Measurements from ENCODE around the gene NELL2.

NELL2 gene

GRCh38 chr12:44618946-44619345, 257.2 kb downstream of the NELL2 start (continued):
- no peak for TF ChIP-seq TOX (CRISPR knock-in tag; IDR thresholded peaks at IDR 0.05; ENCODE audit: borderline replicate concordance)
- TF ChIP-seq ZNF70 (CRISPR knock-in tag; IDR thresholded peaks at IDR 0.05), result no peak
- no peak for TF ChIP-seq ZFP3 (CRISPR knock-in tag; IDR thresholded peaks at IDR 0.05)
- TF ChIP-seq PPARA (CRISPR knock-in tag; IDR thresholded peaks at IDR 0.05; ENCODE audit: borderline replicate concordance), result no peak
- TF ChIP-seq BACH2 (CRISPR knock-in tag; IDR thresholded peaks at IDR 0.05; ENCODE audit: borderline replicate concordance), result no peak

DNA sequence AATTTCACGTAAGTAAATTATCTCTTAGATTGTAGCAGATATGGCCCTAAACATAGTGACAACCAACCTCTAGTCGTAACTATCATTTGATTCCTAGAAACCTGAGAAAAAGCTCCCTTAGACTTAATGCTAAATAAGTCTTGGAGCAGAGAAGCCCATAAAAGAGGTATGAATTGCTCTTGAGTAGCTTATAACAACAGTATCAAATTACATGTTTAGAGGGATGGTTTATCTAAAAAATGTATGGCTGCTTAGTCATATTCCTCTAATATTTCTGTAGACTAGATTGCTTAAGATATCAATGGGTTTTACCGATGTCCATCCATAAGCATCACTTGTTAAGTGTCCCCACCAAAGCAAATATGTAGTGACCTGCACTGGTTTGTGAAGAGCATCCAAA, 259.7 kb downstream of the NELL2 start:
- ATAC-seq, result no peak
- no peak for TF ChIP-seq ESRRG (CRISPR knock-in tag; IDR thresholded peaks at IDR 0.05)
- TF ChIP-seq POU6F1 (CRISPR knock-in tag; IDR thresholded peaks at IDR 0.05; ENCODE audit: borderline replicate concordance, low read depth), result no peak
- TF ChIP-seq ZNF70 (CRISPR knock-in tag; IDR thresholded peaks at IDR 0.05), result no peak
- TF ChIP-seq RARB (CRISPR knock-in tag; IDR thresholded peaks at IDR 0.05), result no peak
- TF ChIP-seq ISL1 (CRISPR knock-in tag; IDR thresholded peaks at IDR 0.05), result no peak
- no peak for TF ChIP-seq CSDC2 (CRISPR knock-in tag; IDR thresholded peaks at IDR 0.05)
- TF ChIP-seq SNAI2 (CRISPR knock-in tag; IDR thresholded peaks at IDR 0.05), result no peak
- no peak for TF ChIP-seq ZNF565 (CRISPR knock-in tag; conservative IDR thresholded peaks at IDR 0.05; ENCODE audit: low read depth)
- TF ChIP-seq, protein P1, sequence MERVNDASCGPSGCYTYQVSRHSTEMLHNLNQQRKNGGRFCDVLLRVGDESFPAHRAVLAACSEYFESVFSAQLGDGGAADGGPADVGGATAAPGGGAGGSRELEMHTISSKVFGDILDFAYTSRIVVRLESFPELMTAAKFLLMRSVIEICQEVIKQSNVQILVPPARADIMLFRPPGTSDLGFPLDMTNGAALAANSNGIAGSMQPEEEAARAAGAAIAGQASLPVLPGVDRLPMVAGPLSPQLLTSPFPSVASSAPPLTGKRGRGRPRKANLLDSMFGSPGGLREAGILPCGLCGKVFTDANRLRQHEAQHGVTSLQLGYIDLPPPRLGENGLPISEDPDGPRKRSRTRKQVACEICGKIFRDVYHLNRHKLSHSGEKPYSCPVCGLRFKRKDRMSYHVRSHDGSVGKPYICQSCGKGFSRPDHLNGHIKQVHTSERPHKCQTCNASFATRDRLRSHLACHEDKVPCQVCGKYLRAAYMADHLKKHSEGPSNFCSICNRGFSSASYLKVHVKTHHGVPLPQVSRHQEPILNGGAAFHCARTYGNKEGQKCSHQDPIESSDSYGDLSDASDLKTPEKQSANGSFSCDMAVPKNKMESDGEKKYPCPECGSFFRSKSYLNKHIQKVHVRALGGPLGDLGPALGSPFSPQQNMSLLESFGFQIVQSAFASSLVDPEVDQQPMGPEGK (CRISPR knock-in tag; IDR thresholded peaks at IDR 0.05; ENCODE audit: borderline replicate concordance), result no peak
- no peak for TF ChIP-seq BACH2 (CRISPR knock-in tag; IDR thresholded peaks at IDR 0.05; ENCODE audit: borderline replicate concordance)
- TF ChIP-seq CSRNP3 (CRISPR knock-in tag; IDR thresholded peaks at IDR 0.05), result no peak
- TF ChIP-seq PPARA (CRISPR knock-in tag; IDR thresholded peaks at IDR 0.05; ENCODE audit: borderline replicate concordance), result no peak

GRCh38 chr12:44611538-44611937, 264.6 kb downstream of the NELL2 start:
- no peak for TF ChIP-seq BACH2 (CRISPR knock-in tag; IDR thresholded peaks at IDR 0.05; ENCODE audit: borderline replicate concordance)
- no peak for TF ChIP-seq ZFP3 (CRISPR knock-in tag; IDR thresholded peaks at IDR 0.05)
- no peak for TF ChIP-seq SNAI2 (CRISPR knock-in tag; IDR thresholded peaks at IDR 0.05)
- no peak for TF ChIP-seq TCF4 (CRISPR knock-in tag; IDR thresholded peaks at IDR 0.05; ENCODE audit: borderline replicate concordance)
- no peak for TF ChIP-seq ZNF565 (CRISPR knock-in tag; conservative IDR thresholded peaks at IDR 0.05; ENCODE audit: low read depth)
- no peak for TF ChIP-seq ZFP30 (CRISPR knock-in tag; IDR thresholded peaks at IDR 0.05)
- no peak for TF ChIP-seq ESRRG (CRISPR knock-in tag; IDR thresholded peaks at IDR 0.05)
- TF ChIP-seq, protein P2, sequence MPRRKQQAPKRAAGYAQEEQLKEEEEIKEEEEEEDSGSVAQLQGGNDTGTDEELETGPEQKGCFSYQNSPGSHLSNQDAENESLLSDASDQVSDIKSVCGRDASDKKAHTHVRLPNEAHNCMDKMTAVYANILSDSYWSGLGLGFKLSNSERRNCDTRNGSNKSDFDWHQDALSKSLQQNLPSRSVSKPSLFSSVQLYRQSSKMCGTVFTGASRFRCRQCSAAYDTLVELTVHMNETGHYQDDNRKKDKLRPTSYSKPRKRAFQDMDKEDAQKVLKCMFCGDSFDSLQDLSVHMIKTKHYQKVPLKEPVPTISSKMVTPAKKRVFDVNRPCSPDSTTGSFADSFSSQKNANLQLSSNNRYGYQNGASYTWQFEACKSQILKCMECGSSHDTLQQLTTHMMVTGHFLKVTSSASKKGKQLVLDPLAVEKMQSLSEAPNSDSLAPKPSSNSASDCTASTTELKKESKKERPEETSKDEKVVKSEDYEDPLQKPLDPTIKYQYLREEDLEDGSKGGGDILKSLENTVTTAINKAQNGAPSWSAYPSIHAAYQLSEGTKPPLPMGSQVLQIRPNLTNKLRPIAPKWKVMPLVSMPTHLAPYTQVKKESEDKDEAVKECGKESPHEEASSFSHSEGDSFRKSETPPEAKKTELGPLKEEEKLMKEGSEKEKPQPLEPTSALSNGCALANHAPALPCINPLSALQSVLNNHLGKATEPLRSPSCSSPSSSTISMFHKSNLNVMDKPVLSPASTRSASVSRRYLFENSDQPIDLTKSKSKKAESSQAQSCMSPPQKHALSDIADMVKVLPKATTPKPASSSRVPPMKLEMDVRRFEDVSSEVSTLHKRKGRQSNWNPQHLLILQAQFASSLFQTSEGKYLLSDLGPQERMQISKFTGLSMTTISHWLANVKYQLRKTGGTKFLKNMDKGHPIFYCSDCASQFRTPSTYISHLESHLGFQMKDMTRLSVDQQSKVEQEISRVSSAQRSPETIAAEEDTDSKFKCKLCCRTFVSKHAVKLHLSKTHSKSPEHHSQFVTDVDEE (CRISPR knock-in tag; IDR thresholded peaks at IDR 0.05), result no peak
- TF ChIP-seq ZC3H10 (CRISPR knock-in tag; IDR thresholded peaks at IDR 0.05), result no peak
- no peak for TF ChIP-seq RARB (CRISPR knock-in tag; IDR thresholded peaks at IDR 0.05)
- TF ChIP-seq, protein P1 (CRISPR knock-in tag; IDR thresholded peaks at IDR 0.05; ENCODE audit: borderline replicate concordance), result no peak
- no peak for TF ChIP-seq POU6F1 (CRISPR knock-in tag; IDR thresholded peaks at IDR 0.05; ENCODE audit: borderline replicate concordance, low read depth)
- TF ChIP-seq ZNF70 (CRISPR knock-in tag; IDR thresholded peaks at IDR 0.05), result no peak
- no peak for ATAC-seq

Measured in SK-N-SH treated with all-trans-retinoic acid at 6 μM for 48 hours (cell line).